Activated CD8-positive, alpha-beta memory T cell treated with anti-CD3 and anti-CD28 coated beads for 1 hour (primary cell): Measurements from ENCODE around the gene DAGLB.
"Not testable (repeated sequence)": the region's sequence is repeated elsewhere in the genome, so short reads cannot be mapped to it uniquely, and the experiment has no call there.

ENCODE experiments used
- DNase-seq, 2 donors: peaks; one replicate each; pipeline ENCODE4 v3.0.0-alpha.2; 2020; ENCODE audit warnings: low read depth in 1 of 2; ENCODE audit errors: extremely low read depth in 1 of 2

The DAGLB gene

GRCh38 chr7:6447581-6448199 is at the start of gene DAGLB:
DAGLB (minus strand) TSS chr7:6447954; CDS start chr7:6447842, 112 bp downstream.
- DNase-seq, result peak; percentile 86 to 96

GRCh38 chr7:6497637-6497905 is 49.8 kb upstream of the DAGLB start:
- no peak for DNase-seq

GRCh38 chr7:6496842-6497636 is 49.3 kb upstream of the DAGLB start:
- no peak for DNase-seq

GRCh38 chr7:6495597-6496262 is 48.0 kb upstream of the DAGLB start:
- DNase-seq, result no peak

- no peak for DNase-seq
Observed at GRCh38 chr7:6494365-6494764, 46.6 kb upstream of the DAGLB start.

- DNase-seq, result no peak
Observed at GRCh38 chr7:6491194-6491593, 43.4 kb upstream of the DAGLB start.

- DNase-seq, result no peak
Observed at GRCh38 chr7:6489612-6490011, 41.9 kb upstream of the DAGLB start.

GRCh38 chr7:6487184-6487545 is 39.4 kb upstream of the DAGLB start:
- DNase-seq, result no peak

GRCh38 chr7:6486438-6487183 is 38.9 kb upstream of the DAGLB start:
- no peak for DNase-seq

- DNase-seq, result no peak
Observed at GRCh38 chr7:6482743-6483119, 35.0 kb upstream of the DAGLB start.

- no peak for DNase-seq
Observed at GRCh38 chr7:6482307-6482706, 34.6 kb upstream of the DAGLB start.

- DNase-seq, result no peak
Observed at GRCh38 chr7:6481445-6481844, 33.7 kb upstream of the DAGLB start.

- no peak for DNase-seq
Observed at GRCh38 chr7:6480323-6480660, 32.5 kb upstream of the DAGLB start.

GRCh38 chr7:6479067-6479466 is 31.3 kb upstream of the DAGLB start:
- no peak for DNase-seq

- DNase-seq, result no peak
Observed at GRCh38 chr7:6478186-6478585, 30.4 kb upstream of the DAGLB start.

GRCh38 chr7:6477318-6477660 is 29.5 kb upstream of the DAGLB start:
- DNase-seq, result no peak

GRCh38 chr7:6476596-6477317 is 29.0 kb upstream of the DAGLB start:
- DNase-seq, result no peak

GRCh38 chr7:6475433-6476186 is 27.9 kb upstream of the DAGLB start:
- no peak for DNase-seq

GRCh38 chr7:6465862-6466261 is 18.1 kb upstream of the DAGLB start:
- no peak for DNase-seq

- not testable (repeated sequence) for DNase-seq
Observed at GRCh38 chr7:6463609-6464008, 15.9 kb upstream of the DAGLB start.
